Occipital lobe (tissue), 2 donors: ENCODE results near the gene SLC25A47. TPM values are rescaled to one million over a fixed set of nuclear protein-coding genes. Genes with fewer than 3 reads are reported as not detected.

Source experiments
- DNase-seq: peaks from one replicate; lab custom pipeline; 2025; lab: John Stamatoyannopoulos, UW
- total RNA-seq: library from RNA; depleted of rRNA; stranded (reverse); fragments of >200 nt; gene quantifications from one replicate; pipeline ENCODE4 v1.2.3, GENCODE V29; 2014

The SLC25A47 gene
- total RNA-seq, 1 donor from 2014 or later = not detected

DNA sequence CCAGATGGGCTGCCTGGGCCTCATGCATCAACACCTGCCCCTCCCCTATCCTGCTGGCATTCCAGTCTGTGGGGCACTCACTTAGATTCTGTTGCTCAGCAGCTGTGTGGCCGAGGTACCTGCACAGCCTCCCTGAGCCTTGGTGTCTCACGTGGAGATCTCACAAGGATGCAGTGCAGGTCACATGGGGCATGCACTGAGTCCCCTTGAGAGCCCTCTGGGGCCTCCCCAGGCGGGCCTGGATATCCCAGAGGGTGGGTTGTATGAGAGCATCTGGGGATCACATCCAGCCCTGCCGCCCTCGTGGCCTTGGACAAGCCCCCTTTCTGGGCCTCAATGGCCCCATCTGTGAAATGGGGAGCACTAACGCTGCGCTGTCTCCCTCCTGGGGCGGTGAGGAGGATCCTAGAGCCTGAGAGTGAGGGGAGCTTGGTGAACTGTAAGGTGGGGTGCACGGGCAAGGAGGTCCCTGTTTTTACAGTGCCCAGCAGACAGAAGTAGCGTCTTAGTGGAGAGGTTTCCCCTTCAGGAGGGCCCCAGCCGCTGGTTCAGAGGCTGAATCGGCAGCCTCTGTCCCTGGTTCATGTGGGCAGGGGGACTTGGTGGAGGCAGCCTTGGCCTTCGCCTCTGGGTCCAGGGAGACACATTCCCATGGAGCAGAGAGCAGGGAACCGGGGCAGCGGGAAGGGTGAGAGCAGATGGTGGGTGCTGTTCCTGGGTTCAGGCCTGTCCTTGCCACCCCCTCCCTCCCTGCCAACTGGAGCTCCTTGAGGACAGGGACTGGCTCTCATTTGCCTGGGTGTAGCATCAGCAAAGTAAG, 791 bp upstream of the SLC25A47 start:
- no peak for DNase-seq

GRCh38 chr14:100323942-100324307, 786 bp downstream of the SLC25A47 start:
- no peak for DNase-seq

DNA sequence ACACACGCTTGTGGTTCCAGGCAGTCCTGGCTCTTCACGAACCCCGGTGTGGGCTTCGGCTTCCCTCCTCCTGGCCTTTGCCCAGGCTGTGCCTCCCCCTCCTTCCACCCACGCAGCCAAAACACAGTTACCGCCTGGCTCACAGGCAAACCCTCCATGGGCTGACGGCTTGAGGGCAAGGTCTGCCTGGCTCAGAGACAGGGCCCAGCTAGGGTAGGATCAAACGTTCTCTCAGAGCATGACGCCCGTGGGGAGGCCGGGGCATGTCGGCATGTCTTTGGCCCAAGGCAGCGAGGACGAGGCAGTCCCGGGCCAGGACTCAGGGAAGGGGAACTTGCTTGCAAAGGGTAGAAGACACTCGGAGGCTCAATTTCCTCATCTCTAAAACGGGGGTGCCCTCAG, 2.1 kb downstream of the SLC25A47 start:
- no peak for DNase-seq

DNA sequence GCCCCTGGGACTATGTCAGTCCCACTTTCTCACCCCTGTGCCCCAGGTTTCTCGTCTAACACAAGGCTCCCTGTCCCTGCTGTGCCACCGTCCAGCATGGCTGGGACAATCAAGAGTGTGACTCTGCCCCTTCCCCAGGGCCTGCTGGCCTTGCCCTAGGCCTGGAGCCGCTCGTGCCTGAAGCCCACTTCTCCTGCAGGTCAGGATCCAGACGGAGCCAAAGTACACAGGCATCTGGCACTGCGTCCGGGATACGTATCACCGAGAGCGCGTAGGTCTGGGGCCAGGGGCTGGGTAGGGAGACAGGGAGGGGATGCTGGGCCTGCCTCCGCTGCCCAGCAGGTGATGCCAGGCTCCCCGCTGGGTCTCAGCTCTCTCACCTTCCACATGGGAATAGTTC, 2.8 kb downstream of the SLC25A47 start:
- no peak for DNase-seq

DNA sequence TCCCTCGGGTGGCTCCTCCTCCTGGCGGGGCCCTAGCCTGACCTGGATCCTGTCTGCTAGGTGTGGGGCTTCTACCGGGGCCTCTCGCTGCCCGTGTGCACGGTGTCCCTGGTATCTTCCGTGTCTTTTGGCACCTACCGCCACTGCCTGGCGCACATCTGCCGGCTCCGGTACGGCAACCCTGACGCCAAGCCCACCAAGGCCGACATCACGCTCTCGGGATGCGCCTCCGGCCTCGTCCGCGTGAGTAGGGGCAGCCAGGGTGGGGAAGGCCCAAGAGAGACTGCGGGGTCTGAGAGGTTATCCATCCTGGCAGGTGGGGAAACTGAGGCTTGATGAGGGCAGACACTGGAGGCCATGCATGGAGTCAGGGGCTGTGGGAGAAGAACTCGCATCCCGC, 4.0 kb downstream of the SLC25A47 start:
- DNase-seq = no peak

DNA sequence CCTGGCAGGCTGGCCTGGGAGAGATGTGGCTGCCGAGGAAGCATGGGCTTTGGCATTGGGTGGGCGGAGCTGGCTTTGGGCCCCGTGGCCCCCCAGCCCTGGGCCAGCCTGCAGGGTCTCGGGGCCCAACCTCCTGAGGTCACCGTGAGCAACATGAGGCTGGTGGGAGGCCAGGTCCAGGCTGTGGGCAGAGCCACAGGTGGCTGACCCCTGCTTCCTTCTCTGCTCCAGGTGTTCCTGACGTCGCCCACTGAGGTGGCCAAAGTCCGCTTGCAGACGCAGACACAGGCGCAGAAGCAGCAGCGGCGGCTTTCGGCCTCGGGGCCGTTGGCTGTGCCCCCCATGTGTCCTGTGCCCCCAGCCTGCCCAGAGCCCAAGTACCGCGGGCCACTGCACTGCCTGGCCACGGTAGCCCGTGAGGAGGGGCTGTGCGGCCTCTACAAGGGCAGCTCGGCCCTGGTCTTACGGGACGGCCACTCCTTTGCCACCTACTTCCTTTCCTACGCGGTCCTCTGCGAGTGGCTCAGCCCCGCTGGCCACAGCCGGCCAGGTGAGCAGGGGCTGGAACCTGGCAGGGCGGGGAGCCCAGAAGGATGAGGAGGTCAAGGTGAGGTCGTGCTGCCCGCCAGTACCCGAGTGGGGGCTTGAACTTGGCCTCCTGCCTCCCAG, 5.5 kb downstream of the SLC25A47 start:
- no peak for DNase-seq

DNA sequence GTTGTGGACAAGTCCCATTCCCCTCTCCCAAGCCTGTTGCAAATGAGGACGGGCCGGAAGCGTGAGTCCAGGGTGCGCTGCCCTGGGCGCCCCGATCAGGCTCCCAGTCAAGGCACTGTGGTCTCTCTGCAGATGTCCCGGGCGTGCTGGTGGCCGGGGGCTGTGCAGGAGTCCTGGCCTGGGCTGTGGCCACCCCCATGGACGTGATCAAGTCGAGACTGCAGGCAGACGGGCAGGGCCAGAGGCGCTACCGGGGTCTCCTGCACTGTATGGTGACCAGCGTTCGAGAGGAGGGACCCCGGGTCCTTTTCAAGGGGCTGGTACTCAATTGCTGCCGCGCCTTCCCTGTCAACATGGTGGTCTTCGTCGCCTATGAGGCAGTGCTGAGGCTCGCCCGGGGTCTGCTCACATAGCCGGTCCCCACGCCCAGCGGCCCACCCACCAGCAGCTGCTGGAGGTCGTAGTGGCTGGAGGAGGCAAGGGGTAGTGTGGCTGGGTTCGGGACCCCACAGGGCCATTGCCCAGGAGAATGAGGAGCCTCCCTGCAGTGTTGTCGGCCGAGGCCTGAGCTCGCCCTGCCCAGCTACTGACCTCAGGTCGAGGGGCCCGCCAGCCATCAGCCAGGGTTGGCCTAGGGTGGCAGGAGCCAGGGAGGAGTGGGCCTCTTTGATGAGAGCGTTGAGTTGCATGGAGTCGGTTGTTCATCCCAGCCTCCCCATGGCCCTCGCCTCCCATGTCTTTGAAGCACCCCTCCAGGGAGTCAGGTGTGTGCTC, 6.3 kb downstream of the SLC25A47 start:
- DNase-seq = no peak

- DNase-seq = no peak
Measured at GRCh38 chr14:100330007-100330344, 6.8 kb downstream of the SLC25A47 start.

- DNase-seq = no peak
Measured at GRCh38 chr14:100330388-100330931, 7.3 kb downstream of the SLC25A47 start.

DNA sequence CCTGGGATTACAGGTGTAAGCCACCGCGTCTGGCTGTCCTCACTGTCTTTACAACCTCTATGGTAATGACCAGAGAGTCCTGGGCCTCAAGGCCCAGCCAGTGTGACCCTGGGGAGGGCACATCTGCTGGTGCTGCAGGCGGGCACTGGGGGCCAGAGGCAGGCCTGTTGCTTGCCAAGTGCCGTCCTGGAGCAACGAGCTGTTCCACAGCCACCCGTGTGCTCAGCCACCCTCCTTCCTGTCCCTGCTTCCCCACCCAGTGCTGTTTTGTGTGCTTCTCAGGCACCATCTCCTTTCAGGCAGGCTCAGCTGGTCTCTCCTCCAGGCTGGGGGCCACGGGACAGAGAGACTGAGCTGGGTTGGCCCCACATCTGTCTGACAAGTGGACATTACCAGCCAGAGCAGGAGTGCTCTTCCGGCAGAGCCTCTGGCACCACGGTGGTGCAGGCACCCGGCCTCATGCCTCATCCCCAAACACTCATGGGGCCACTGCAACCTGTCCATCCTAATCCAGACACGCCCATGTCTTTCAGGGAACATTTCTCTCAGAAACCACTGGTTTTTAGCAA, 9.0 kb downstream of the SLC25A47 start:
- no peak for DNase-seq

DNA sequence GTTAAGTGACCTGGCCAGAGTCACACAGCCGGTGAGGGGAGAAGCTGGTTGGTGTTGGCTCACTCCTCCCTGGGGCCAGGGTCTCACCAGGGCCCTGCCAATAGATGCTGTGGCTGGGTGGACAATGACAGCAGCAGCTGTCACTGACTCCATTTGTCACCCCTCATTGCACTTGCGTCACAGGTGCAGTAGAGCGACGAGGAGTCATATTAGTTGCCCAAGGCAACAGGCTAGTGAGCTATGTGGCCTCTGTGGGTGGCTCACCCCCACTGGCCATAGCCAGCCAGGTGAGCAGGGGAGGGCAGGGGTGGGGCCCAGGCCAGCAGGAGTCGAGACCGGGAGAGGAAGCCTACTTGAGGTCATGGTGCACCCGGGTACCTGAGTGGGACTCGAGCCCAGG, 9.7 kb downstream of the SLC25A47 start:
- no peak for DNase-seq

GRCh38 chr14:100333311-100333710, 10.2 kb downstream of the SLC25A47 start:
- DNase-seq = no peak

GRCh38 chr14:100333827-100334226, 10.7 kb downstream of the SLC25A47 start:
- DNase-seq = no peak

GRCh38 chr14:100334904-100335303, 11.8 kb downstream of the SLC25A47 start:
- no peak for DNase-seq

DNA sequence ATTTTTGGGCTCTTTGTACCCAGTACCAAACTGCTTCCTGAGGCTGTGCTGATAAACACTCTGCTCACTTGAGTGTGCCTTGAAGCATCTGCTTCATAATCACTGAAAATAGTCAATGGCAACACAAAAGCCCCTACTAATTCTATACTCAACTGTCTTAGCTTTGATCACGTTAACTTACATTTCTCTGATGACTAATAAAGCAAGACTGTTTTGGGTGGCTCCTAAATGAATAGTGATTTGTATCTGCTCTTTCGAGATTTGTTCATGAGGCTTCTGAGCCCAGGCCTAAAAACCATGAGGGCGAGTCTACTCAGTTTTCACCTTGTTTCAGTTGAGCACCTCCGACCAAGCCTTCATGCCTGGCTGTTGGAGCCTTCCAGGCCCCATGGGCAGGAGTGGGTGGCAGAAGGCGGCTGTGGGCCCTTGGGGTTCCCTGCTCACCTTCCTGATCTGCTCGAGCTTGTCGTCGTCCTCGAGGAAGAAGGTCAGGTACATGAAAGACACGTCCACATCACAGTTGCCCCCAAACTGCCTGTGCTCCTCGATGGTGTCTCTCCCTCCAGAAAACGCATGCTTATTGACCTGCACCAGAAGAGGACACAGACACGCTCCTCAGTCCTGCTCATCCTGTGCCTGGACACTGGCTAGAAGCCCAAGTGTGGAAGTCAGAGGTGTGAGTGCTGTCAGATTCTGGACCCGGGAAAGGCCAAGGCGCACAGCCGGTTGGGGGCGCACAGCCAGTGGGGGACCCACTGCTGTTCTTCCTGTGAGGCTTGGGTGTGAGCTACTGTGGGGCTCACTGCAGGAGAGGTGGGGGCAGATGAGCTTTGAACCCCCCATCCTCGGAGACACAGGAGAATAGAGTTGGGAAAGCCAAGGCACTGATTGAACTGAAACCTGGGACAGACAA, 13.7 kb downstream of the SLC25A47 start:
- no peak for DNase-seq

- no peak for DNase-seq
Measured at GRCh38 chr14:100339766-100340422, 16.8 kb downstream of the SLC25A47 start.

- DNase-seq = no peak
Measured at GRCh38 chr14:100340423-100340813, 17.3 kb downstream of the SLC25A47 start.

GRCh38 chr14:100341301-100342031, 18.3 kb downstream of the SLC25A47 start:
- DNase-seq = no peak

- no peak for DNase-seq
Measured at GRCh38 chr14:100342195-100342594, 19.1 kb downstream of the SLC25A47 start.
